ENCODE measurements around the gene TMEM42.

DNA sequence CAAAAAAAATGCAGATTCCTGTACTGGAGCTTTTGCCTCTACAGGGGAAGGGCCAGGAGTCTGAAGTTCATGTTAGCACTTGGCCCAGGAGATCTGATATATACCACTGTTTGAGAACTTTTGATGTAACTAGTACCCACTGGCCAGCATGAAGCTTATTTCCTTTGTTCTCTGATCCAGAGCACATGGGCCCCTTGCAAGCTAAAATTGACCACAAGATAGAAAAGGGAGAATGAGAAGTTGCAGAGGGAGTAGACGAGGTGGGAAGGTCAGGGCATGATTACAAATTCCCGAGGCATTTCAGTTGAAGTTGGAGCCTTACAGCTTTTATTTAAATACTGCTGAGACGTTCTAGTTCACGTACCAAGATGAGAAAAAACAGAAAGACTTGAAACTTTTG, 40.9 kb downstream of the TMEM42 start:
- TF ChIP-seq, protein P1, sequence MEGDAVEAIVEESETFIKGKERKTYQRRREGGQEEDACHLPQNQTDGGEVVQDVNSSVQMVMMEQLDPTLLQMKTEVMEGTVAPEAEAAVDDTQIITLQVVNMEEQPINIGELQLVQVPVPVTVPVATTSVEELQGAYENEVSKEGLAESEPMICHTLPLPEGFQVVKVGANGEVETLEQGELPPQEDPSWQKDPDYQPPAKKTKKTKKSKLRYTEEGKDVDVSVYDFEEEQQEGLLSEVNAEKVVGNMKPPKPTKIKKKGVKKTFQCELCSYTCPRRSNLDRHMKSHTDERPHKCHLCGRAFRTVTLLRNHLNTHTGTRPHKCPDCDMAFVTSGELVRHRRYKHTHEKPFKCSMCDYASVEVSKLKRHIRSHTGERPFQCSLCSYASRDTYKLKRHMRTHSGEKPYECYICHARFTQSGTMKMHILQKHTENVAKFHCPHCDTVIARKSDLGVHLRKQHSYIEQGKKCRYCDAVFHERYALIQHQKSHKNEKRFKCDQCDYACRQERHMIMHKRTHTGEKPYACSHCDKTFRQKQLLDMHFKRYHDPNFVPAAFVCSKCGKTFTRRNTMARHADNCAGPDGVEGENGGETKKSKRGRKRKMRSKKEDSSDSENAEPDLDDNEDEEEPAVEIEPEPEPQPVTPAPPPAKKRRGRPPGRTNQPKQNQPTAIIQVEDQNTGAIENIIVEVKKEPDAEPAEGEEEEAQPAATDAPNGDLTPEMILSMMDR (IDR thresholded peaks at IDR 0.05; ENCODE audit: poor library complexity): no peak
- TF ChIP-seq EZH2phosphoT487 (IDR thresholded peaks at IDR 0.05; ENCODE audit: low read depth, severe bottlenecking, unreplicated experiment) (no peak), EZH2 (IDR thresholded peaks at IDR 0.05; ENCODE audit: borderline replicate concordance) (no peak)

All from hepatocyte (in vitro differentiated cells).